HuH-7.5 (cell line): ENCODE results near the gene PPP2R2C.

Experiments used
- DNase-seq: peaks from one replicate; pipeline ENCODE4 v3.0.0; 2011; ENCODE audit warnings: low spot score

The PPP2R2C gene

GRCh38 chr4:6283282-6283681 lies 189.1 kb downstream of the PPP2R2C start:
- no peak for DNase-seq

- DNase-seq = no peak
These were observed 190.1 kb downstream of the PPP2R2C start for GRCh38 chr4:6282314-6282771.

GRCh38 chr4:6281436-6282313 lies 190.7 kb downstream of the PPP2R2C start:
- no peak for DNase-seq

- DNase-seq = no peak
These were observed 191.9 kb downstream of the PPP2R2C start for GRCh38 chr4:6280365-6280996.

- DNase-seq = no peak
These were observed 192.7 kb downstream of the PPP2R2C start for GRCh38 chr4:6279582-6280289.

- DNase-seq = no peak
These were observed 193.6 kb downstream of the PPP2R2C start for GRCh38 chr4:6278801-6279197.

GRCh38 chr4:6277935-6278800 lies 194.2 kb downstream of the PPP2R2C start:
- DNase-seq = no peak

GRCh38 chr4:6277139-6277802 lies 195.1 kb downstream of the PPP2R2C start:
- no peak for DNase-seq

GRCh38 chr4:6275898-6276806 lies 196.3 kb downstream of the PPP2R2C start:
- DNase-seq = no peak

- DNase-seq = no peak
These were observed 197.1 kb downstream of the PPP2R2C start for GRCh38 chr4:6275351-6275750.

GRCh38 chr4:6273661-6273990 lies 198.8 kb downstream of the PPP2R2C start:
- DNase-seq = no peak

GRCh38 chr4:6272863-6273660 lies 199.4 kb downstream of the PPP2R2C start:
- peak; percentile 40 for DNase-seq

GRCh38 chr4:6271701-6272465 lies 200.5 kb downstream of the PPP2R2C start:
- no peak for DNase-seq

- DNase-seq = no peak
These were observed 201.2 kb downstream of the PPP2R2C start for GRCh38 chr4:6271206-6271605.

GRCh38 chr4:6270636-6271121 lies 201.7 kb downstream of the PPP2R2C start:
- DNase-seq = peak; percentile 49
